Astrocyte (in vitro differentiated cells and primary cell): Measurements from ENCODE around the gene CDK17.

Experiments
- EZH2 ChIP-seq: IDR thresholded peaks from 2 replicates; pipeline ENCODE4 v1.6.1; 2012; ENCODE audit warnings: mild to moderate bottlenecking, low read length, inconsistent platforms; ENCODE audit not compliant: insufficient read depth
- TF ChIP-seq, protein P1 (sequence below): IDR thresholded peaks from 2 replicates; pipeline ENCODE4 v1.5.1; 2011; ENCODE audit warnings: low read depth, mild to moderate bottlenecking, inconsistent platforms, low read length, moderate library complexity; ENCODE audit not compliant: insufficient read depth

- TF ChIP-seq, protein P1, sequence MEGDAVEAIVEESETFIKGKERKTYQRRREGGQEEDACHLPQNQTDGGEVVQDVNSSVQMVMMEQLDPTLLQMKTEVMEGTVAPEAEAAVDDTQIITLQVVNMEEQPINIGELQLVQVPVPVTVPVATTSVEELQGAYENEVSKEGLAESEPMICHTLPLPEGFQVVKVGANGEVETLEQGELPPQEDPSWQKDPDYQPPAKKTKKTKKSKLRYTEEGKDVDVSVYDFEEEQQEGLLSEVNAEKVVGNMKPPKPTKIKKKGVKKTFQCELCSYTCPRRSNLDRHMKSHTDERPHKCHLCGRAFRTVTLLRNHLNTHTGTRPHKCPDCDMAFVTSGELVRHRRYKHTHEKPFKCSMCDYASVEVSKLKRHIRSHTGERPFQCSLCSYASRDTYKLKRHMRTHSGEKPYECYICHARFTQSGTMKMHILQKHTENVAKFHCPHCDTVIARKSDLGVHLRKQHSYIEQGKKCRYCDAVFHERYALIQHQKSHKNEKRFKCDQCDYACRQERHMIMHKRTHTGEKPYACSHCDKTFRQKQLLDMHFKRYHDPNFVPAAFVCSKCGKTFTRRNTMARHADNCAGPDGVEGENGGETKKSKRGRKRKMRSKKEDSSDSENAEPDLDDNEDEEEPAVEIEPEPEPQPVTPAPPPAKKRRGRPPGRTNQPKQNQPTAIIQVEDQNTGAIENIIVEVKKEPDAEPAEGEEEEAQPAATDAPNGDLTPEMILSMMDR = no peak
- TF ChIP-seq EZH2 = no peak
Measured at GRCh38 chr12:96409731-96410130, 9.5 kb upstream of the CDK17 start.
